Measurements from ENCODE around the gene APBB1IP.
"Not testable (repeated sequence)": the region's sequence is repeated elsewhere in the genome, so short reads cannot be mapped to it uniquely, and the experiment has no call there.

GRCh38 chr10:26604320-26605093 lies 166.4 kb downstream of the APBB1IP start:
- not testable (repeated sequence) for TF ChIP-seq POLR2A (IDR thresholded peaks at IDR 0.05; ENCODE audit: low read depth); CTCF (IDR thresholded peaks at IDR 0.05)

Data from esophagus muscularis mucosa (tissue), 3 donors.